Measurements from ENCODE around the gene TPRX1.
"Not testable (repeated sequence)": the region's sequence is repeated elsewhere in the genome, so short reads cannot be mapped to it uniquely, and the experiment has no call there.

The TPRX1 gene

DNA sequence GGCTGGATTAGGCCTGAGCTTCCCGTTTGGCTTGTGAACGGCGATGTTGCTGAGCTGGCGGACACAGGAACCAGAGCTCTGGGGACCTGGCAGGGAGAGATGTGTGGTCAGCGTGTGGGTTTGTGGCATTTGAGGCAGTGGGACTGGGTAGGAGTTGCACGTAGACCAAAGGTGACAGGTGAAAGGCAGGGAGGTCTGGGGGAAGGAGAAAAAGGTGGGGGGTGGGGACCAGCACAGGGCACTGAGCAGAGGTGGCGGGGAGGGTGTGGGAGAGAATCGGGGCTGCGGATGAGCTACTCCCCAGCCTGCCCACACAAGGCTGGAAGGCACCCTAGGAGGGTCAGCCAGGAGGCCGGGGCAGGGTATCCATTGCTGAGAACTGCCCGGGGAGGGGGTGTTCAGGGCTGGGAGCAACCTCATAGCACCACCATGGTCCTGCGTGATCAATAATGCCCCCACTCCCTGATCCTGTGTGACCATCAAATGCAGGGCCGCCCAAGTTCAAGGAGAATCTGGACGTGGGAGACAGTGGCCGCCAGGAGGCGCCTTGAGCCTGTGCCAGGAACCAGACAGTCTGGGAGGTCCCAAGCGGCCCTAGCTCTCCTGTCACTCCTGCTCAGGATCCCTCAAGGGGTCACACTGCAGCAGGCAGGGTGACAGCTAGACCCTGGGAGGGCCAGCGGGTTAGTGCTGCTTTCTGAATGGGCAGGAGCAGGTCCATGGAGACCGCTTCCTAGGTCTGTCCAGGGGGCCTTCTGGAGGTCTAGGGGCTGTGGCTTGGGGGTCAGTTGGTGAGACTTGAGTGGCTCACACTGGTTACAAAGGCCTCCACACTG, 38.6 kb downstream of the TPRX1 start:
- DNase-seq (ENCODE audit: low read depth), result peak; percentile 68

GRCh38 chr19:47764705-47765104, 39.6 kb downstream of the TPRX1 start:
- DNase-seq (ENCODE audit: low read depth); H3K4me3 ChIP-seq (ENCODE audit: low read length): not testable (repeated sequence)

More for the DNA sequence above, 38.6 kb downstream of the TPRX1 start:
- peak; percentile 78 for TF ChIP-seq CTCF (IDR thresholded peaks at IDR 0.05; ENCODE audit: insufficient read depth, low read depth, low read length, missing control alignments)
- H3K4me3 ChIP-seq (ENCODE audit: low read length), result no peak overlapping the region

DNA sequence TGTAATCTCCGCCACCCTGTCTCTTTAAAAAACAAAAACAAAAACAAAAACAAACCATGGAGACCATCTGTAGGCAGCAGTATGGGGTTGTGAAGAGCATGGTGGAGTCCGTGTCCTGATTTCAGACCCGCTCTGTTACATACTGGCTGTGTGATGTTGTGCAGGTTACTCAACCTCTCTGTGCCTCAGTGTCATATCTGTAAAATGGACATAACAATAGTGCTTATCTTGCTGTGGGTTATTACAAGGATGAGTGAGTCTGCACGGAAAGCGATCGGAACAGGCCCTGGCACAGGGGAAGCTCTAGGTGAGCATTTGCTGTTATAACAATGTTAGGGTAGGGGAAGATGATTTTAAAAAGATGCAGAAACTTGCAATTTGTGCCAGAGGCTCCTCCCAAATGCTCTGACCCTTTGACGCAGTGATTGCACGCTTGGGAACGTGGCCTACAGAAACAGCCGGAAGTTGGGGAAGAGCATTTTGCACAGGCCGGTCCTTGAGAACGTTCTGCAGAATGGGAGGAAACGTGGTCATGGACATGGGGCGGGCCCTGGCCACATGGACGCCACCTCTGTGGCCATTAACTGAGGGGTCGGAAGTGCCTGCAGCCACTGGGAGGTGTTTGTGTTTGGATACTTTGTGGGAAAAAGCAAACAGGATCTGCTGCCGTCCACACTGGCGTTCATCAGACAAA, 41.6 kb downstream of the TPRX1 start:
- no peak for DNase-seq (ENCODE audit: low read depth)
- no peak overlapping the region for H3K4me3 ChIP-seq (ENCODE audit: low read length)
- no peak for TF ChIP-seq CTCF (IDR thresholded peaks at IDR 0.05; ENCODE audit: insufficient read depth, low read depth, low read length, missing control alignments)

GRCh38 chr19:47762151-47762550, 42.2 kb downstream of the TPRX1 start:
- TF ChIP-seq CTCF (IDR thresholded peaks at IDR 0.05; ENCODE audit: insufficient read depth, low read depth, low read length, missing control alignments), result no peak
- H3K4me3 ChIP-seq (ENCODE audit: low read length), result no peak overlapping the region
- no peak for DNase-seq (ENCODE audit: low read depth)

GRCh38 chr19:47761566-47761965, 42.8 kb downstream of the TPRX1 start:
- TF ChIP-seq CTCF (IDR thresholded peaks at IDR 0.05; ENCODE audit: insufficient read depth, low read depth, low read length, missing control alignments), result no peak
- no peak for DNase-seq (ENCODE audit: low read depth)
- no peak overlapping the region for H3K4me3 ChIP-seq (ENCODE audit: low read length)

DNA sequence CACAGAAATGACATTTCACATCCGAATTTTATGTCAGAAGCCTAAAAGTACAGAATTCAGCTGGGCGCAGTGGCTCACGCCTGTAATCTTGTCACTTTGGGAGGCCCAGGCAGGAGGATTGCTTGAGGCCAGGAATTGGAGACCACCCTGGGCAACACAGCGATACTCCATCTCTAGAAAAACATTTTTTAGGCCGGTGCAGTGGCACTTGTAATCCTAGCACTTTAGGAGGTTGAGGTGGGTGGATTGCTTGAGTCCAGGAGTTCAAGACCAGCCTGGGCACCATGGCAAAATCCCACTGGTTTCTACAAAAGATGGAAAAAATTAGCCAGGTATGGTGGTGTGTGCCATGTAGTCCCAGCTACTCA, 43.7 kb downstream of the TPRX1 start:
- no peak for DNase-seq (ENCODE audit: low read depth)
- no peak overlapping the region for H3K4me3 ChIP-seq (ENCODE audit: low read length)
- no peak for TF ChIP-seq CTCF (IDR thresholded peaks at IDR 0.05; ENCODE audit: insufficient read depth, low read depth, low read length, missing control alignments)

- DNase-seq (ENCODE audit: low read depth), result no peak
- TF ChIP-seq CTCF (IDR thresholded peaks at IDR 0.05; ENCODE audit: insufficient read depth, low read depth, low read length, missing control alignments), result no peak
- no peak overlapping the region for H3K4me3 ChIP-seq (ENCODE audit: low read length)
Measured at GRCh38 chr19:47758443-47758804, 45.9 kb downstream of the TPRX1 start.
